HG02885 (cell line): ENCODE measurements around the gene NEK11.
A peak's percentile ranks its signal among the peaks of the same experiment; 100 is the strongest.

Experiments
- ATAC-seq: cut with Tn5 transposase; IDR thresholded peaks from one replicate; pipeline ENCODE4 v1.9.1; 2021; ENCODE audit warnings: mild to moderate bottlenecking; ENCODE audit not compliant: unreplicated experiment, poor library complexity

Gene NEK11

GRCh38 chr3:131110087-131110486 lies 83.4 kb downstream of the NEK11 start:
- ATAC-seq, result no peak

- no peak for ATAC-seq
Measured at GRCh38 chr3:131114256-131114655, 87.6 kb downstream of the NEK11 start.

- no peak for ATAC-seq
Measured at GRCh38 chr3:131125684-131126083, 99.0 kb downstream of the NEK11 start.

- no peak for ATAC-seq
Measured at GRCh38 chr3:131140891-131141290, 114.2 kb downstream of the NEK11 start.

GRCh38 chr3:131141770-131142169 lies 115.1 kb downstream of the NEK11 start:
- no peak for ATAC-seq

- no peak for ATAC-seq
Measured at GRCh38 chr3:131142580-131142979, 115.9 kb downstream of the NEK11 start.

- no peak for ATAC-seq
Measured at GRCh38 chr3:131143802-131144201, 117.1 kb downstream of the NEK11 start.

GRCh38 chr3:131147534-131147933 lies 120.9 kb downstream of the NEK11 start:
- ATAC-seq, result no peak

GRCh38 chr3:131158434-131158833 lies 131.8 kb downstream of the NEK11 start:
- ATAC-seq, result no peak

- no peak for ATAC-seq
Measured at GRCh38 chr3:131162516-131162915, 135.8 kb downstream of the NEK11 start.

- ATAC-seq, result no peak
Measured at GRCh38 chr3:131167867-131168266, 141.2 kb downstream of the NEK11 start.

GRCh38 chr3:131169331-131169730 lies 142.7 kb downstream of the NEK11 start:
- ATAC-seq, result no peak

GRCh38 chr3:131172502-131173200 lies 146.0 kb downstream of the NEK11 start:
- ATAC-seq, result no peak

GRCh38 chr3:131174752-131175151 lies 148.1 kb downstream of the NEK11 start:
- ATAC-seq, result peak; percentile 98

GRCh38 chr3:131178710-131179375 lies 152.2 kb downstream of the NEK11 start:
- ATAC-seq, result no peak

GRCh38 chr3:131192701-131193100 lies 166.0 kb downstream of the NEK11 start:
- no peak for ATAC-seq

GRCh38 chr3:131193641-131194238 lies 167.1 kb downstream of the NEK11 start:
- no peak for ATAC-seq

GRCh38 chr3:131194816-131195215 lies 168.1 kb downstream of the NEK11 start:
- no peak for ATAC-seq

GRCh38 chr3:131200636-131201199 lies 174.0 kb downstream of the NEK11 start:
- ATAC-seq, result no peak

- ATAC-seq, result no peak
Measured at GRCh38 chr3:131216330-131216729, 189.7 kb downstream of the NEK11 start.

- no peak for ATAC-seq
Measured at GRCh38 chr3:131216801-131217200, 190.1 kb downstream of the NEK11 start.
